Panc1 (cell line): ENCODE results near the gene SDK1. TPM values are rescaled to one million over a fixed set of nuclear protein-coding genes. Genes with fewer than 3 reads are reported as not detected.

Experiments used
- ATAC-seq: fragments of 200-7000 bp; cut with Tn5 transposase; 2 replicates; pipeline ENCODE4 v1.9.1; 2020; ENCODE audit warnings: mild to moderate bottlenecking, moderate library complexity
- BruUV-seq: library from RNA; stranded (reverse); fragments of 400-500 nt; replicated peaks from 2 replicates; lab custom pipeline; 2021; lab: Mats Ljungman, UMichigan
- CTCF ChIA-PET: fragments of 300-600 bp; sonication (Branson Sonifier 250); formaldehyde crosslinking; loops from one replicate; lab custom pipeline; 2022; ENCODE audit warnings: antibody characterized with exemption; lab: Charles Lee
- POLR2A ChIA-PET: fragments of 300-600 bp; sonication (Branson Sonifier 250); formaldehyde crosslinking; loops from one replicate; lab custom pipeline; 2022; ENCODE audit warnings: antibody characterized with exemption; lab: Charles Lee
- DNase-seq: peaks from one replicate; pipeline ENCODE4 v3.0.0-alpha.2; 2010; ENCODE audit warnings: low read depth, low spot score
- H3K27ac ChIP-seq: 2 replicates; pipeline ENCODE4 v1.5.1; 2011; ENCODE audit warnings: mild to moderate bottlenecking, low read length, inconsistent platforms
- H3K27me3 ChIP-seq: fragments of 200-500 bp; sonication (Bioruptor generic); 2 replicates; pipeline ENCODE4 v1.6.0; 2014; ENCODE audit warnings: low read length, inconsistent platforms; ENCODE audit not compliant: control insufficient read depth, insufficient read depth
- H3K36me3 ChIP-seq: fragments of 200-500 bp; sonication (Bioruptor generic); 2 replicates; pipeline ENCODE4 v1.5.1; 2014; ENCODE audit warnings: inconsistent platforms, mild to moderate bottlenecking, low read length, moderate library complexity; ENCODE audit not compliant: control insufficient read depth, insufficient read depth
- H3K4me1 ChIP-seq: 2 replicates; pipeline ENCODE4 v1.5.1; 2011; ENCODE audit warnings: inconsistent platforms, mild to moderate bottlenecking, low read length, moderate library complexity; ENCODE audit not compliant: control insufficient read depth, insufficient read depth
- H3K4me3 ChIP-seq, 2 experiments: 2 replicates each; pipeline ENCODE4 v1.5.1; 2011 to 2012; ENCODE audit warnings: low read depth in 2 of 2, low read length in 2 of 2, mild to moderate bottlenecking in 2 of 2, inconsistent platforms in 1 of 2, moderate library complexity in 1 of 2
- H3K9me3 ChIP-seq: fragments of 200-500 bp; sonication (Bioruptor generic); 2 replicates; pipeline ENCODE4 v1.5.1; 2014; ENCODE audit warnings: low read depth, mild to moderate bottlenecking, inconsistent platforms, low read length, moderate library complexity; ENCODE audit not compliant: control insufficient read depth, insufficient read depth
- POLR2AphosphoS5 ChIP-seq: IDR thresholded peaks from 2 replicates; pipeline ENCODE4 v1.6.1; 2012; ENCODE audit warnings: mild to moderate bottlenecking, low read depth, low read length, moderate library complexity
- SIN3A ChIP-seq: IDR thresholded peaks from 2 replicates; pipeline ENCODE4 v1.6.1; 2012; ENCODE audit warnings: low read depth, mild to moderate bottlenecking, low read length, moderate library complexity, borderline replicate concordance; ENCODE audit not compliant: insufficient read depth
- TCF7L2 ChIP-seq: IDR thresholded peaks from 2 replicates; pipeline ENCODE4 v1.6.1; 2011; ENCODE audit warnings: mild to moderate bottlenecking, low read depth, low read length, inconsistent platforms
- in situ Hi-C: cut with HindIII; loops from 2 replicates; pipeline ENCODE4 v1.10.0; 2016; ENCODE audit warnings: low sequenced_read_pairs, low pct_unique_long_range_greater_than_20kb
- intact Hi-C: fragments of 100-400 bp; cut with micrococcal nuclease; formaldehyde crosslinking; loops from one replicate; pipeline ENCODE4 v1.10.0; 2022; ENCODE audit not compliant: unreplicated experiment
- total RNA-seq: library from RNA; stranded (reverse); gene quantifications from one replicate; pipeline ENCODE4 v1.2.1, GENCODE V29; 2021; ENCODE audit not compliant: unreplicated experiment
- TF ChIP-seq, protein P1 (sequence below): fragments of 450-650 bp; IDR thresholded peaks from 2 replicates; pipeline ENCODE4 v1.5.1; 2017; ENCODE audit warnings: mild to moderate bottlenecking
- TF ChIP-seq, protein P2 (sequence below), 2 experiments: IDR thresholded peaks; 2 replicates each; pipeline ENCODE4 v1.6.1; 2011 to 2012; ENCODE audit warnings: low read depth in 2 of 2, control low read depth in 1 of 2, low read length in 1 of 2, mild to moderate bottlenecking in 1 of 2, moderate library complexity in 1 of 2; ENCODE audit not compliant: insufficient read depth in 1 of 2

Gene SDK1
- total RNA-seq, 1 experiment from 2014 or later = 47.4 TPM

DNA sequence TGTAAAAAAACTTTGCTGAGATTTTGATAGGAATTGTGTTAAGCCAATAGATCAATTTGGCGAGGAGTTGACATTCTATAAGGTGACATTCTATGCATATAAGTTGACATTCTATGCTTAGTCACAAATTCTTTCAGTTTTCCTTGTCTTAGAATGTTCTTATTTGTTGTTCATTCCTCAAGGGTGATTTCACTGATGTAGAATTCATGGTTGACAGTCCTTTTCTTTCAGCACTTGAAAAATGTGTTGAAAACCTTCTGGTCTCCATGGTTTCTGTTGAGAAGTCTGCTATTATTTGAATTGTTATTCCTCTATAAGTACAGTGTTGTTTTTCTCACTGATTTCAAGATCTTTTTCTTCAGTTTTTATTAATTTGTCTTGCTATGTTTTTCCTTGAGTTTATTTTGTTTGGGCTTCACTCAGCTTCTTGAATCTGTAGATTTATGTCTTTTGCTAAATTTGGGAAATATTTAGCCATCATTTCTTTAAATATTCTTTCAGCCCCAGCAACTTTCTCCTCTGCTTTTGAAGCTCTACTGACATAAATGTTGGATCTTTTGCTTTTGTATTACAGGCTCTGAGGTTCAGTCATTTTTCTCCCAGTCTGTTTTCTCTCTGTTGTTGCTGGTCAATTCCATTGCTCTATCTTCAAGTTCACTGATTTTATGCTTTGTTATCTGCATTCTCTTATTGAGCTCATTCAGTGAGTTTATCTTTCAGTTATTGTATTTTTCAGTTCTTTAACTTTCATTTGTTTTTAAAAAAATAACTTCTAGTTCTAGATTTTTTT, 154.9 kb downstream of the SDK1 start:
- Histone ChIP-seq H3K4me1 (peaks cover 15% of the 10 kb centered on the region), H3K27me3 (no peaks in the 10 kb centered on the region), H3K36me3 (0 out of 2 replicates have a peak, but pooled peaks cover under 1% of the 10 kb centered on the region), H3K9me3 (peaks cover 6% of the 10 kb centered on the region; the same call in 1 of the 2 replicates), H3K4me3 (no peak overlapping the region), H3K27ac (no peak overlapping the region)
- TF ChIP-seq TCF7L2 = no peak
- no peak for TF ChIP-seq POLR2AphosphoS5
- TF ChIP-seq SIN3A = no peak
- TF ChIP-seq, protein P1, sequence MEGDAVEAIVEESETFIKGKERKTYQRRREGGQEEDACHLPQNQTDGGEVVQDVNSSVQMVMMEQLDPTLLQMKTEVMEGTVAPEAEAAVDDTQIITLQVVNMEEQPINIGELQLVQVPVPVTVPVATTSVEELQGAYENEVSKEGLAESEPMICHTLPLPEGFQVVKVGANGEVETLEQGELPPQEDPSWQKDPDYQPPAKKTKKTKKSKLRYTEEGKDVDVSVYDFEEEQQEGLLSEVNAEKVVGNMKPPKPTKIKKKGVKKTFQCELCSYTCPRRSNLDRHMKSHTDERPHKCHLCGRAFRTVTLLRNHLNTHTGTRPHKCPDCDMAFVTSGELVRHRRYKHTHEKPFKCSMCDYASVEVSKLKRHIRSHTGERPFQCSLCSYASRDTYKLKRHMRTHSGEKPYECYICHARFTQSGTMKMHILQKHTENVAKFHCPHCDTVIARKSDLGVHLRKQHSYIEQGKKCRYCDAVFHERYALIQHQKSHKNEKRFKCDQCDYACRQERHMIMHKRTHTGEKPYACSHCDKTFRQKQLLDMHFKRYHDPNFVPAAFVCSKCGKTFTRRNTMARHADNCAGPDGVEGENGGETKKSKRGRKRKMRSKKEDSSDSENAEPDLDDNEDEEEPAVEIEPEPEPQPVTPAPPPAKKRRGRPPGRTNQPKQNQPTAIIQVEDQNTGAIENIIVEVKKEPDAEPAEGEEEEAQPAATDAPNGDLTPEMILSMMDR = no peak
- TF ChIP-seq, protein P2, sequence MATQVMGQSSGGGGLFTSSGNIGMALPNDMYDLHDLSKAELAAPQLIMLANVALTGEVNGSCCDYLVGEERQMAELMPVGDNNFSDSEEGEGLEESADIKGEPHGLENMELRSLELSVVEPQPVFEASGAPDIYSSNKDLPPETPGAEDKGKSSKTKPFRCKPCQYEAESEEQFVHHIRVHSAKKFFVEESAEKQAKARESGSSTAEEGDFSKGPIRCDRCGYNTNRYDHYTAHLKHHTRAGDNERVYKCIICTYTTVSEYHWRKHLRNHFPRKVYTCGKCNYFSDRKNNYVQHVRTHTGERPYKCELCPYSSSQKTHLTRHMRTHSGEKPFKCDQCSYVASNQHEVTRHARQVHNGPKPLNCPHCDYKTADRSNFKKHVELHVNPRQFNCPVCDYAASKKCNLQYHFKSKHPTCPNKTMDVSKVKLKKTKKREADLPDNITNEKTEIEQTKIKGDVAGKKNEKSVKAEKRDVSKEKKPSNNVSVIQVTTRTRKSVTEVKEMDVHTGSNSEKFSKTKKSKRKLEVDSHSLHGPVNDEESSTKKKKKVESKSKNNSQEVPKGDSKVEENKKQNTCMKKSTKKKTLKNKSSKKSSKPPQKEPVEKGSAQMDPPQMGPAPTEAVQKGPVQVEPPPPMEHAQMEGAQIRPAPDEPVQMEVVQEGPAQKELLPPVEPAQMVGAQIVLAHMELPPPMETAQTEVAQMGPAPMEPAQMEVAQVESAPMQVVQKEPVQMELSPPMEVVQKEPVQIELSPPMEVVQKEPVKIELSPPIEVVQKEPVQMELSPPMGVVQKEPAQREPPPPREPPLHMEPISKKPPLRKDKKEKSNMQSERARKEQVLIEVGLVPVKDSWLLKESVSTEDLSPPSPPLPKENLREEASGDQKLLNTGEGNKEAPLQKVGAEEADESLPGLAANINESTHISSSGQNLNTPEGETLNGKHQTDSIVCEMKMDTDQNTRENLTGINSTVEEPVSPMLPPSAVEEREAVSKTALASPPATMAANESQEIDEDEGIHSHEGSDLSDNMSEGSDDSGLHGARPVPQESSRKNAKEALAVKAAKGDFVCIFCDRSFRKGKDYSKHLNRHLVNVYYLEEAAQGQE (IDR thresholded peaks at IDR 0.05; ENCODE audit: insufficient read depth in 1 of 2, low read depth in 2 of 2, low read length in 1 of 2) = no peak
- DNase-seq (no peak), ATAC-seq (no peak)
- intact Hi-C loops = no loop called here
- ChIA-PET CTCF (no interaction called here), POLR2A (no interaction called here)
- BruUV-seq = no TSS peak
- in situ Hi-C loops = no loop called here

DNA sequence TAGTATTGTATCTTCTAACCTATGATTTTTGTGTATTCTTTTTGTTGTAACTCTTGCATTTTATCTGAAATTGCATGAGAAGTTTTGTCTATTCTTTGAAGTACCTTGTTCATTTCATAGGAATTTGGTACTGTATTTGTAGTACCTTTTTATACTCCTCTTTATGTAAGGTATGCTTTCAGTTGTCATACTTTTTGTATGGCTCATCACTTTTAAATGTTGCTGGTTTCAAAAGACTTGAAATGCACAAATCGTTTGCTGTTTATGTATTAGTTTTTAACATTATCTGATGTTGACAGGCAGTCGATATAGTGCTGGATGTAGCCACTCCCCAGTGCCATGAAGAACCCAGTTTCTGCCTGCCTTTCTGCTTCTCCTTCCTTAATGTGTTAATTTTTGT, 158.1 kb downstream of the SDK1 start:
- DNase-seq (no peak), ATAC-seq (no peak)
- Histone ChIP-seq H3K27ac (no peak overlapping the region), H3K9me3 (peaks cover 6% of the 10 kb centered on the region; the same call in 1 of the 2 replicates), H3K4me1 (peaks cover 4% of the 10 kb centered on the region; the same call in 1 of the 2 replicates), H3K27me3 (no peaks in the 10 kb centered on the region), H3K36me3 (0 out of 2 replicates have a peak, but pooled peaks cover 2% of the 10 kb centered on the region), H3K4me3 (no peak overlapping the region)
- TF ChIP-seq, protein P2 (IDR thresholded peaks at IDR 0.05; ENCODE audit: insufficient read depth in 1 of 2, low read depth in 2 of 2, low read length in 1 of 2) = no peak
- BruUV-seq = no TSS peak
- intact Hi-C loops (no loop called here), in situ Hi-C loops (no loop called here)
- CTCF ChIA-PET = no interaction called here
- POLR2A ChIA-PET = no interaction called here
